22Rv1 (cell line): Measurements from ENCODE around the gene AJM1.

Source experiments
- H3K27ac ChIP-seq: fragments of 450-650 bp; 2 replicates; pipeline ENCODE4 v1.5.1; 2017
- ZFX ChIP-seq: fragments of 450-650 bp; IDR thresholded peaks from 2 replicates; pipeline ENCODE4 v1.6.1; 2017; ENCODE audit warnings: antibody characterized with exemption, borderline replicate concordance
- TF ChIP-seq, protein P1 (sequence below): fragments of 450-650 bp; IDR thresholded peaks from 2 replicates; pipeline ENCODE4 v1.5.1; 2017; ENCODE audit warnings: mild to moderate bottlenecking

Gene AJM1

DNA sequence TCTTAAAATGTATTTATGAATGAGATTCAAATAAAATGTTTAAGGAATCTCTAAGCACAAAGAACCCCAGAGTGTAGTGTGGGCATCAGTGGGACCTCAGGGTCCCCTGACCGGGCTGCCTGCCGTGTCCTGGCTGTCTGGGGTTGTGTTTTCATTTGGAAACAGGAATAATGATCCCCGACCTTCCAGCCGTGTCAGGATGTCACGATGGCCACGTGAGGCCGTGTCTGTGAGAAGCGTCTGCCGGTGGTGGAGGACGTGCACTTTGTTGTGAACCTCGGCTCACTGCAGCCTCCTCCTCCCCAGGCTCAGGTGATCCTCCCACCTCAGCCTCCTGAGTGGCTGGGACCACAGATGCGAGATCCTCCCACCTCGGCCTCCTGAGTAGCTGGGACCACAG is 48.4 kb downstream of the AJM1 start:
- TF ChIP-seq, protein P1, sequence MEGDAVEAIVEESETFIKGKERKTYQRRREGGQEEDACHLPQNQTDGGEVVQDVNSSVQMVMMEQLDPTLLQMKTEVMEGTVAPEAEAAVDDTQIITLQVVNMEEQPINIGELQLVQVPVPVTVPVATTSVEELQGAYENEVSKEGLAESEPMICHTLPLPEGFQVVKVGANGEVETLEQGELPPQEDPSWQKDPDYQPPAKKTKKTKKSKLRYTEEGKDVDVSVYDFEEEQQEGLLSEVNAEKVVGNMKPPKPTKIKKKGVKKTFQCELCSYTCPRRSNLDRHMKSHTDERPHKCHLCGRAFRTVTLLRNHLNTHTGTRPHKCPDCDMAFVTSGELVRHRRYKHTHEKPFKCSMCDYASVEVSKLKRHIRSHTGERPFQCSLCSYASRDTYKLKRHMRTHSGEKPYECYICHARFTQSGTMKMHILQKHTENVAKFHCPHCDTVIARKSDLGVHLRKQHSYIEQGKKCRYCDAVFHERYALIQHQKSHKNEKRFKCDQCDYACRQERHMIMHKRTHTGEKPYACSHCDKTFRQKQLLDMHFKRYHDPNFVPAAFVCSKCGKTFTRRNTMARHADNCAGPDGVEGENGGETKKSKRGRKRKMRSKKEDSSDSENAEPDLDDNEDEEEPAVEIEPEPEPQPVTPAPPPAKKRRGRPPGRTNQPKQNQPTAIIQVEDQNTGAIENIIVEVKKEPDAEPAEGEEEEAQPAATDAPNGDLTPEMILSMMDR = no peak
- TF ChIP-seq ZFX = no peak

More for the DNA sequence above, 48.4 kb downstream of the AJM1 start:
- no peak overlapping the region for H3K27ac ChIP-seq
